DND-41 (cell line): ENCODE results near the gene PRODH.

Experiments used
- ATAC-seq: fragments of 200-7000 bp; cut with Tn5 transposase; 3 replicates; pipeline ENCODE4 v1.9.1; 2021; ENCODE audit warnings: low read depth; ENCODE audit not compliant: insufficient read depth
- DNase-seq: peaks from one replicate; pipeline ENCODE4 v3.0.0-alpha.2; 2020
- H2AFZ ChIP-seq: 2 replicates; pipeline ENCODE4 v1.6.0; 2012; ENCODE audit warnings: low read depth, low read length
- H3K27ac ChIP-seq: 2 replicates; pipeline ENCODE4 v1.5.1; 2012; ENCODE audit warnings: low read length, inconsistent platforms
- H3K27me3 ChIP-seq: fragments of 200-600 bp; sonication (generic); 2 replicates; pipeline ENCODE4 v1.6.0; 2012; ENCODE audit warnings: low read length, mild to moderate bottlenecking, inconsistent platforms; ENCODE audit not compliant: insufficient read depth, poor library complexity
- H3K36me3 ChIP-seq: 2 replicates; pipeline ENCODE4 v1.5.1; 2012; ENCODE audit warnings: low read length, inconsistent platforms; ENCODE audit not compliant: insufficient read depth
- H3K4me1 ChIP-seq: 2 replicates; pipeline ENCODE4 v1.5.1; 2012; ENCODE audit warnings: mild to moderate bottlenecking, low read length; ENCODE audit not compliant: insufficient read depth
- H3K4me2 ChIP-seq: 2 replicates; pipeline ENCODE4 v1.6.0; 2012; ENCODE audit warnings: mild to moderate bottlenecking, moderate library complexity, low read length, inconsistent platforms; ENCODE audit not compliant: insufficient read depth
- H3K4me3 ChIP-seq, 2 experiments: fragments of 200-600 bp in 1 of 2; shearing (Covaris generic) in 1 of 2; 2 replicates each; pipeline ENCODE4 v1.5.1; 2012 to 2016; ENCODE audit warnings: inconsistent platforms in 2 of 2, low read length in 2 of 2, mild to moderate bottlenecking in 2 of 2, low read depth in 1 of 2, moderate library complexity in 1 of 2
- H3K79me2 ChIP-seq: 2 replicates; pipeline ENCODE4 v1.6.0; 2012; ENCODE audit warnings: low read length, inconsistent platforms; ENCODE audit not compliant: insufficient read depth
- H3K9ac ChIP-seq: 2 replicates; pipeline ENCODE4 v1.6.0; 2012; ENCODE audit warnings: low read depth, mild to moderate bottlenecking, inconsistent platforms, low read length, moderate library complexity
- H3K9me3 ChIP-seq: 2 replicates; pipeline ENCODE4 v1.5.1; 2012; ENCODE audit warnings: low read length, moderate library complexity, mild to moderate bottlenecking, inconsistent platforms; ENCODE audit not compliant: insufficient read depth, severe bottlenecking
- H4K20me1 ChIP-seq: 2 replicates; pipeline ENCODE4 v1.6.0; 2012; ENCODE audit warnings: low read length; ENCODE audit not compliant: insufficient read depth
- EZH2 ChIP-seq: IDR thresholded peaks from 3 replicates; pipeline ENCODE4 v1.6.1; 2012; ENCODE audit warnings: borderline replicate concordance, low read depth, mild to moderate bottlenecking, moderate library complexity, low read length, inconsistent platforms; ENCODE audit not compliant: severe bottlenecking
- TF ChIP-seq, protein P1 (sequence below): IDR thresholded peaks from 2 replicates; pipeline ENCODE4 v1.5.1; 2012; ENCODE audit warnings: borderline replicate concordance, low read length, moderate library complexity, mild to moderate bottlenecking; ENCODE audit not compliant: poor library complexity, severe bottlenecking; ENCODE audit errors: extremely low read depth

The PRODH gene, protein sequence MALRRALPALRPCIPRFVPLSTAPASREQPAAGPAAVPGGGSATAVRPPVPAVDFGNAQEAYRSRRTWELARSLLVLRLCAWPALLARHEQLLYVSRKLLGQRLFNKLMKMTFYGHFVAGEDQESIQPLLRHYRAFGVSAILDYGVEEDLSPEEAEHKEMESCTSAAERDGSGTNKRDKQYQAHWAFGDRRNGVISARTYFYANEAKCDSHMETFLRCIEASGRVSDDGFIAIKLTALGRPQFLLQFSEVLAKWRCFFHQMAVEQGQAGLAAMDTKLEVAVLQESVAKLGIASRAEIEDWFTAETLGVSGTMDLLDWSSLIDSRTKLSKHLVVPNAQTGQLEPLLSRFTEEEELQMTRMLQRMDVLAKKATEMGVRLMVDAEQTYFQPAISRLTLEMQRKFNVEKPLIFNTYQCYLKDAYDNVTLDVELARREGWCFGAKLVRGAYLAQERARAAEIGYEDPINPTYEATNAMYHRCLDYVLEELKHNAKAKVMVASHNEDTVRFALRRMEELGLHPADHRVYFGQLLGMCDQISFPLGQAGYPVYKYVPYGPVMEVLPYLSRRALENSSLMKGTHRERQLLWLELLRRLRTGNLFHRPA

DNA sequence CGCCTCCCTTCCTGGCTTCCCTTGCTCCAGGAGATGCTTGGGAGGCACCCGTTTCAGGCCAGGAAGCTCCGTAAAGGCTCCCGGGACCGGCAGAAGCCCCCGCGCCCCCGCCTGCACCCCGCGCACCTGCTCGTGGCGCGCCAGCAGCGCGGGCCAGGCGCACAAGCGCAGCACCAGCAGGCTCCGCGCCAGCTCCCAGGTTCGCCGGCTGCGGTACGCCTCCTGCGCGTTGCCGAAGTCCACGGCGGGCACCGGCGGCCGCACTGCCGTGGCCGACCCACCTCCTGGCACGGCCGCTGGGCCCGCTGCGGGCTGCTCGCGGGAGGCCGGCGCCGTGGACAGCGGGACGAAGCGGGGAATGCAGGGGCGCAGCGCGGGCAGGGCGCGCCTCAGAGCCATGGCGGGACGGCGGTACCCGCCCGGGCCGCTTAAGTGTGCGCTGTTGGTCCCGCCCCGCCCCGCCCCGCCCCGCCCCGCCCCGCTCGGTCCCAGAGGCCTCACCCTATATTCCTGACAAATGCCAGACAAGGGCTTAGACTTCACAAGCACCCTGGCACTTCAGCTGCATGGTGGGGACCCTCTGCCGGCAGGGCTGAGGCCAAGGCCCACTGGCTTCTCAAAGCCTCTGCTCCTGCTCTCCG lies at the start of gene PRODH:
Gene PRODH, minus strand, starts transcription at position 405 of the 641 bp plus-strand sequence. Its CDS starts 6 bp downstream, at position 399.
- Histone ChIP-seq H2AFZ (no peak within 1 kb of the TSS), H3K9me3 (no peaks in the 10 kb centered on the region), H4K20me1 (no peaks in the 10 kb centered on the region), H3K4me3 (no peak within 1 kb of the TSS), H3K36me3 (no peaks in the 10 kb centered on the region), H3K27ac (no peak within 1 kb of the TSS), H3K4me1 (no peaks in the 10 kb centered on the region), H3K4me2 (no peak within 1 kb of the TSS), H3K9ac (no peak within 1 kb of the TSS), H3K27me3 (no peaks in the 10 kb centered on the region), H3K79me2 (no peaks in the 10 kb centered on the region)
- ATAC-seq (0 out of 3 replicates have a peak, but pooled peaks have one; percentile 37), DNase-seq (no peak)
- TF ChIP-seq, protein P1, sequence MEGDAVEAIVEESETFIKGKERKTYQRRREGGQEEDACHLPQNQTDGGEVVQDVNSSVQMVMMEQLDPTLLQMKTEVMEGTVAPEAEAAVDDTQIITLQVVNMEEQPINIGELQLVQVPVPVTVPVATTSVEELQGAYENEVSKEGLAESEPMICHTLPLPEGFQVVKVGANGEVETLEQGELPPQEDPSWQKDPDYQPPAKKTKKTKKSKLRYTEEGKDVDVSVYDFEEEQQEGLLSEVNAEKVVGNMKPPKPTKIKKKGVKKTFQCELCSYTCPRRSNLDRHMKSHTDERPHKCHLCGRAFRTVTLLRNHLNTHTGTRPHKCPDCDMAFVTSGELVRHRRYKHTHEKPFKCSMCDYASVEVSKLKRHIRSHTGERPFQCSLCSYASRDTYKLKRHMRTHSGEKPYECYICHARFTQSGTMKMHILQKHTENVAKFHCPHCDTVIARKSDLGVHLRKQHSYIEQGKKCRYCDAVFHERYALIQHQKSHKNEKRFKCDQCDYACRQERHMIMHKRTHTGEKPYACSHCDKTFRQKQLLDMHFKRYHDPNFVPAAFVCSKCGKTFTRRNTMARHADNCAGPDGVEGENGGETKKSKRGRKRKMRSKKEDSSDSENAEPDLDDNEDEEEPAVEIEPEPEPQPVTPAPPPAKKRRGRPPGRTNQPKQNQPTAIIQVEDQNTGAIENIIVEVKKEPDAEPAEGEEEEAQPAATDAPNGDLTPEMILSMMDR: no peak
- no peak for TF ChIP-seq EZH2

DNA sequence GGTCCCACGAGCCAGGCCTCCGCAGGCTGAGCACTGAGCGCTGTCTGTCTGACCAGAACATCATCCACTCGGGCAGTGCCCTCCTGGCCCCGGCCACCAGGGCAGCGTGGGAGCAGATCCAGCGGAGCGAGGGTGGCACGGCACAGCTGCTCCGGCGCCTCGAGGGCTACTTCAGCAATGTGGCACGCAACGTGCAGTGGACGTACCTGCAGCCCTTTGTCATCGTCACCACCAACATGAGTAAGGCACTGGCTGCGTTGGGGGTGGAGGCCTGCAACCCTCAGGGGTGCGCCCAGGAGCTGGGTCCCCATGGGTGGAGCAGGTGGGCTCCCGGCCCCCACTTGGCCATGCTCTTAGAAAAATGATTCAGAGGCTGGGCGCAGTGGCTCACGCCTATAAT lies 49.7 kb upstream of the PRODH start:
- no peak overlapping the region for H2AFZ ChIP-seq
- no peak for DNase-seq
- no peaks in the 10 kb centered on the region for H3K36me3 ChIP-seq
- no peaks in the 10 kb centered on the region for H3K27me3 ChIP-seq
- H3K4me2 ChIP-seq: no peak overlapping the region
- no peaks in the 10 kb centered on the region for H3K79me2 ChIP-seq
- no peaks in the 10 kb centered on the region for H4K20me1 ChIP-seq
- peaks cover 7% of the 10 kb centered on the region for H3K9me3 ChIP-seq
- H3K27ac ChIP-seq: no peak overlapping the region
- no peak for ATAC-seq
- no peak overlapping the region for H3K9ac ChIP-seq
- no peaks in the 10 kb centered on the region for H3K4me1 ChIP-seq
- no peak overlapping the region for H3K4me3 ChIP-seq
- TF ChIP-seq, protein P1: no peak
- TF ChIP-seq EZH2: no peak

DNA sequence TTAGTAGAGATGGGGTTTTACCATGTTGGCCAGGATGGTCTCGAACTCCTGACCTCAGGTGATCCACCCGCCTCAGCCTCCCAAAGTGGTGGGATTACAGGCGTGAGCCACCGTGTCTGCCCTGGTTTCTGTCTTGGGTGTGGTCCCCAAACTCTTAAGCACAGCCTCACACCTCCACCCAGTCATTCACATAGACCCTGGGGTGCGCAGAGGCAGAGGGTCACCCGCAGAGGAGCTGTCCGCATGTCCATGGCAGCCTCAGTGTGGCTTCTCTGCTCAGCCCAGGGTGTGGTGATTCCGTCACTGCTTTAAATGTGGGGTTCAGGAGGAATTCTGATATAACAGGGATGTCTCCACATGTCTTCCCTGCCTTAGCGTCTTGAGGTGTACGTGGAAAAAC lies 48.5 kb upstream of the PRODH start:
- no peaks in the 10 kb centered on the region for H3K79me2 ChIP-seq
- H3K4me2 ChIP-seq: no peak overlapping the region

More for the DNA sequence above, 48.5 kb upstream of the PRODH start:
- ATAC-seq: no peak
- peaks cover 13% of the 10 kb centered on the region for H3K9me3 ChIP-seq
- no peaks in the 10 kb centered on the region for H3K27me3 ChIP-seq
- H3K4me1 ChIP-seq: no peaks in the 10 kb centered on the region
- no peak for DNase-seq
- no peak overlapping the region for H3K9ac ChIP-seq
- no peak overlapping the region for H3K27ac ChIP-seq
- H2AFZ ChIP-seq: no peak overlapping the region
- no peaks in the 10 kb centered on the region for H4K20me1 ChIP-seq
- H3K36me3 ChIP-seq: no peaks in the 10 kb centered on the region
- TF ChIP-seq, protein P1: no peak
- no peak for TF ChIP-seq EZH2
- H3K4me3 ChIP-seq: no peak overlapping the region
